OCI-LY3 (cell line): Measurements from ENCODE around the gene FMNL2.

Experiments
- H2AFZ ChIP-seq: fragments of 200-600, 300-600 bp; shearing (Covaris generic); 2 replicates; pipeline ENCODE4 v1.6.0; 2014; ENCODE audit warnings: antibody characterized with exemption, low read depth, low read length
- H3K27ac ChIP-seq: fragments of 200-600, 300-600 bp; sonication (generic); 2 replicates; pipeline ENCODE4 v1.5.1; 2014; ENCODE audit warnings: mild to moderate bottlenecking, low read length, moderate library complexity, mixed read lengths
- H3K27me3 ChIP-seq: fragments of 200-600, 300-600 bp; sonication (generic); 2 replicates; pipeline ENCODE4 v1.6.1; 2014; ENCODE audit warnings: low read depth, low read length, mixed read lengths
- H3K36me3 ChIP-seq: fragments of 200-600, 300-600 bp; sonication (generic); replicated peaks from 2 replicates; pipeline ENCODE3; 2014; ENCODE audit warnings: low read depth, low read length, mixed read lengths
- H3K4me1 ChIP-seq: fragments of 300-600, 200-600 bp; sonication (generic); 2 replicates; pipeline ENCODE4 v1.6.1; 2014; ENCODE audit warnings: low read length, mixed read lengths
- H3K4me2 ChIP-seq: fragments of 200-600, 300-600 bp; sonication (generic); 2 replicates; pipeline ENCODE4 v1.6.1; 2014; ENCODE audit warnings: low read length, mixed read lengths
- H3K4me3 ChIP-seq: fragments of 300-600, 200-600 bp; sonication (generic); 2 replicates; pipeline ENCODE4 v1.5.1; 2014; ENCODE audit warnings: antibody characterized with exemption, mild to moderate bottlenecking, low read length, moderate library complexity
- H3K79me2 ChIP-seq: fragments of 300-600, 200-600 bp; shearing (Covaris generic); 2 replicates; pipeline ENCODE4 v1.6.1; 2014; ENCODE audit warnings: mild to moderate bottlenecking, low read length, mixed read lengths
- H3K9ac ChIP-seq: fragments of 300-600, 200-600 bp; shearing (Covaris generic); 2 replicates; pipeline ENCODE4 v1.6.0; 2014; ENCODE audit warnings: mild to moderate bottlenecking, low read length, moderate library complexity
- H3K9me3 ChIP-seq: fragments of 200-600, 300-600 bp; shearing (Covaris generic); 2 replicates; pipeline ENCODE4 v1.6.1; 2014; ENCODE audit warnings: low read length, mixed read lengths; ENCODE audit not compliant: insufficient read depth
- H4K20me1 ChIP-seq: fragments of 200-600, 300-600 bp; sonication (generic); 2 replicates; pipeline ENCODE4 v1.6.1; 2016; ENCODE audit warnings: low read length, mixed read lengths; ENCODE audit not compliant: insufficient read depth
- EZH2phosphoT487 ChIP-seq: fragments of 200-600 bp; shearing (Covaris generic); IDR thresholded peaks from 2 replicates; pipeline ENCODE4 v1.6.1; 2018; ENCODE audit warnings: antibody characterized with exemption, mixed run types, low read depth
- TF ChIP-seq, protein P1 (sequence below): fragments of 200-600, 300-600 bp; sonication (generic); IDR thresholded peaks from 2 replicates; pipeline ENCODE4 v1.5.1; 2014; ENCODE audit warnings: antibody characterized with exemption, low read length, low read depth

The FMNL2 gene

DNA sequence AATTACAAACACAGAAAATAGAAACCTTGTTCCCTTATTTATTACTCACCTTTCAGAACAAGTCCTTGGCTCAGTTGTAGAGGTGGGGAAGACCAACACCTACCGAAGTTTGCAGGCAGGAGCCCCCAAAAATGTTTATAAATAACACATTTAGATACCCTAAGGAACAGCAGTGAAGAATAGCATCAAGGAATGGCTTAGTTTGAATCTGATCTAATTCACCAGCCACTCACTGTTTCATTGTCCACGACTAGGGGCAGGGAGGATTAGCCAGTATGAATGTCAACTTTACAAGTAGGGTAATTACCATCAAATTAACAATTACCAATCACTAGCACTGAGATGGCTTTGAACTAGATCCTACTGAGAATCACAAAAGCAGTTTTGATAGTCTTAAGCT, 316.9 kb downstream of the FMNL2 start:
- Histone ChIP-seq H3K4me1 (peaks cover 10% of the 10 kb centered on the region), H2AFZ (no peak overlapping the region), H3K27ac (no peak overlapping the region), H3K4me2 (no peak overlapping the region), H3K9ac (no peak overlapping the region), H3K27me3 (no peaks in the 10 kb centered on the region), H3K4me3 (no peak overlapping the region), H3K9me3 (no peaks in the 10 kb centered on the region), H4K20me1 (0 out of 2 replicates have a peak, but pooled peaks cover 4% of the 10 kb centered on the region), H3K36me3 (peaks cover 30% of the 10 kb centered on the region), H3K79me2 (no peaks in the 10 kb centered on the region)
- TF ChIP-seq, protein P1, sequence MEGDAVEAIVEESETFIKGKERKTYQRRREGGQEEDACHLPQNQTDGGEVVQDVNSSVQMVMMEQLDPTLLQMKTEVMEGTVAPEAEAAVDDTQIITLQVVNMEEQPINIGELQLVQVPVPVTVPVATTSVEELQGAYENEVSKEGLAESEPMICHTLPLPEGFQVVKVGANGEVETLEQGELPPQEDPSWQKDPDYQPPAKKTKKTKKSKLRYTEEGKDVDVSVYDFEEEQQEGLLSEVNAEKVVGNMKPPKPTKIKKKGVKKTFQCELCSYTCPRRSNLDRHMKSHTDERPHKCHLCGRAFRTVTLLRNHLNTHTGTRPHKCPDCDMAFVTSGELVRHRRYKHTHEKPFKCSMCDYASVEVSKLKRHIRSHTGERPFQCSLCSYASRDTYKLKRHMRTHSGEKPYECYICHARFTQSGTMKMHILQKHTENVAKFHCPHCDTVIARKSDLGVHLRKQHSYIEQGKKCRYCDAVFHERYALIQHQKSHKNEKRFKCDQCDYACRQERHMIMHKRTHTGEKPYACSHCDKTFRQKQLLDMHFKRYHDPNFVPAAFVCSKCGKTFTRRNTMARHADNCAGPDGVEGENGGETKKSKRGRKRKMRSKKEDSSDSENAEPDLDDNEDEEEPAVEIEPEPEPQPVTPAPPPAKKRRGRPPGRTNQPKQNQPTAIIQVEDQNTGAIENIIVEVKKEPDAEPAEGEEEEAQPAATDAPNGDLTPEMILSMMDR = no peak
- TF ChIP-seq EZH2phosphoT487 = no peak

DNA sequence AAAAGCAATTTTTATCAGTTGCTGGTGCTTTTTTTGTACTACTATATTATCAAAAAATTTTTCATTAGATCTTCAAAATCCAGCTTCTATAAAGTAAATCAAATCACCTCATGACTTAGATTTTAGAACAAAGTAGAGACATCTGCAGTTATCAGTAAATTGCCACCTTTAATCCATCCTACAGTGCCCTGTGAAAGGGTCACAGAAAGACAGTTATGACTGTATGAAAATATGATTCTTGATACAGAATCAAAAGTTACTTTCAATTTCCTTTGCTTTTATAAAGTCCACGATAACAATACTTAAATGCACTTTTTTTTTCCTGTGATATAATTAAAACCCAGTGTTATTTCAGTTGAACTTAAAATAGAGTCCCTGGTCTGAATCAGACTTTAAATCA, 320.9 kb downstream of the FMNL2 start:
- no peaks in the 10 kb centered on the region for H3K27me3 ChIP-seq
- TF ChIP-seq EZH2phosphoT487 = no peak
- TF ChIP-seq, protein P1 = no peak
- H3K4me3 ChIP-seq = no peak overlapping the region
- H3K9me3 ChIP-seq = no peaks in the 10 kb centered on the region
- peaks cover 48% of the 10 kb centered on the region for H3K36me3 ChIP-seq
- H2AFZ ChIP-seq = no peak overlapping the region
- no peak overlapping the region for H3K27ac ChIP-seq
- no peaks in the 10 kb centered on the region for H3K79me2 ChIP-seq
- H3K4me1 ChIP-seq = peaks cover 21% of the 10 kb centered on the region
- no peak overlapping the region for H3K4me2 ChIP-seq
- H4K20me1 ChIP-seq = 0 out of 2 replicates have a peak, but pooled peaks cover 4% of the 10 kb centered on the region
- H3K9ac ChIP-seq = no peak overlapping the region

DNA sequence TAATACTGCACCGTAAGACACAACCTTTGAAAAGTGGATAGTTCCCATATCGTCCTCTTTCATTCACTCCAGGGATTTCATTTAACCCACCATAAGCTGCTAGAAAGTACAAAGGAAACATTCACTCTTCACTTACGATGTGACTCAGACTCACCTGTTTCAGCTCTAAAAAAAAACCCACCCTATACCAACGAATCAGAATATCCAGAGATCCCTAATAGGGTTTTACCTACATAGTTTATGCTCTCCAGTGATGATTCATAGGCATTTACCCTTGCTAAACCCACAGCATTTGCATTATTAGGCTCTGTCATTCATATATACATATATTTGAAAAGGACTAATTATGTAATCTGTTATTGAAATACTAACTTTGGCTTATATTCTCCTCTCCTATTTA, 322.1 kb downstream of the FMNL2 start:
- Histone ChIP-seq H3K27me3 (no peaks in the 10 kb centered on the region), H3K9ac (no peak overlapping the region), H2AFZ (no peak overlapping the region), H3K4me2 (no peak overlapping the region), H4K20me1 (0 out of 2 replicates have a peak, but pooled peaks cover 4% of the 10 kb centered on the region), H3K79me2 (no peaks in the 10 kb centered on the region), H3K4me3 (no peak overlapping the region), H3K9me3 (no peaks in the 10 kb centered on the region), H3K4me1 (peaks cover 21% of the 10 kb centered on the region), H3K27ac (no peak overlapping the region), H3K36me3 (peaks cover 53% of the 10 kb centered on the region)
- TF ChIP-seq, protein P1 = no peak
- no peak for TF ChIP-seq EZH2phosphoT487

DNA sequence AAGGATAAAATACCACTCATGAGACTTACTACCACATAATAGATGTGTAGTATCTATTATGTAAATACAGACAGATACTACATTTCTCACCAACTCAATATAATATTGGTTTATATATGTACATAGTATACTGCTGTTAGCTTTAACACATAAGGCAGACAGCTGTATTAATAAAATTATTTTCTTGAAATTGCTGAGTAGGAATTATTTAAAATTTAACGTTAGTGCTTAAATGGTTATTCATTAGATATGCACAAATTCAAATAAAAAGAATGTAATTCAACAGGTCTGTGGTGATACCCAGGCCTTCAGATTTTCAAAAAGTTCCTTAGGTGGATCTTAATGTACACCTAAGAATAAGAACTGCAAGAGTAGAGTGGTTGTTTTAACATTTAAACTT, 323.2 kb downstream of the FMNL2 start:
- Histone ChIP-seq H3K9ac (no peak overlapping the region), H3K4me1 (peaks cover 21% of the 10 kb centered on the region), H3K4me2 (no peak overlapping the region), H3K27ac (no peak overlapping the region), H3K27me3 (no peaks in the 10 kb centered on the region), H3K4me3 (no peak overlapping the region), H3K36me3 (peaks cover 49% of the 10 kb centered on the region), H3K79me2 (no peaks in the 10 kb centered on the region), H3K9me3 (no peaks in the 10 kb centered on the region), H2AFZ (no peak overlapping the region), H4K20me1 (0 out of 2 replicates have a peak, but pooled peaks cover 4% of the 10 kb centered on the region)
- TF ChIP-seq EZH2phosphoT487 = no peak
- TF ChIP-seq, protein P1 = no peak
